AG04449 (cell line): ENCODE measurements around the gene SLC24A4.

ENCODE experiments used
- CTCF ChIA-PET: fragments of 350-600 bp; formaldehyde crosslinking; extraction: SDS; loops from one replicate; lab custom pipeline; 2021; ENCODE audit warnings: antibody characterized with exemption; lab: Yijun Ruan, JAX
- POLR2A ChIA-PET: fragments of 400-600, 350-600 bp; formaldehyde crosslinking; extraction: SDS; loops from one replicate; lab custom pipeline; 2020; ENCODE audit warnings: antibody characterized with exemption, inconsistent platforms; lab: Yijun Ruan, JAX
- DNase-seq: peaks from one replicate; pipeline ENCODE4 v3.0.0-alpha.2; 2010; ENCODE audit warnings: low read depth, low spot score
- H3K4me3 ChIP-seq: 2 replicates; pipeline ENCODE4 v1.5.1; 2011; ENCODE audit warnings: low read depth, mild to moderate bottlenecking, control low read depth, low read length
- TF ChIP-seq, protein P1 (sequence below): IDR thresholded peaks from one replicate; pipeline ENCODE4 v1.5.1; 2011; ENCODE audit warnings: mild to moderate bottlenecking, moderate library complexity, low read length, control low read depth, inconsistent platforms; ENCODE audit not compliant: insufficient read depth; ENCODE audit errors: missing control alignments

SLC24A4 gene

DNA sequence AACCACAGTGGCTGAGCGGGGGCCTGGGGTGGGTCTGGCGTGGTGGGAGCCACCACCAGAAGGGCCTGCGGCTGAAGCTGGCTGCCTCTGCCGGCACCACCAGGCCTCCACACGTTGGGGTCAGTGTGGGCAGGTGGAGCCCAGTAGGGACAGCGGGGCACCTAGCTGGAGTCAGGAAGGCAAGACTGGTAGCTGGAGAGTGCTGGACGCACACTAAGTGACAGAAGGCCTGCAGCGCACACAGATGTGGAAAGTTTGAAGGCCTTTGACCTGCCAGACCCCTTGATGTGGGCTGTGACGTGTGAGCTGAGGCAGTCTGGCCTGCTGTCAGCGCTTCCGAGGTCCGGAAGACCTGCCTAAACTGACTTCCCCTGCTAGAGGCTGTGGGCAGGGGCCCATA lies 216.9 kb downstream of the SLC24A4 start:
- H3K4me3 ChIP-seq: no peak overlapping the region
- CTCF ChIA-PET: interaction anchor here (0.5 kb wide), 1 partner anchor 55 kb away, joined by 3 read pairs; no protein-coding TSS in a partner anchor
- TF ChIP-seq, protein P1, sequence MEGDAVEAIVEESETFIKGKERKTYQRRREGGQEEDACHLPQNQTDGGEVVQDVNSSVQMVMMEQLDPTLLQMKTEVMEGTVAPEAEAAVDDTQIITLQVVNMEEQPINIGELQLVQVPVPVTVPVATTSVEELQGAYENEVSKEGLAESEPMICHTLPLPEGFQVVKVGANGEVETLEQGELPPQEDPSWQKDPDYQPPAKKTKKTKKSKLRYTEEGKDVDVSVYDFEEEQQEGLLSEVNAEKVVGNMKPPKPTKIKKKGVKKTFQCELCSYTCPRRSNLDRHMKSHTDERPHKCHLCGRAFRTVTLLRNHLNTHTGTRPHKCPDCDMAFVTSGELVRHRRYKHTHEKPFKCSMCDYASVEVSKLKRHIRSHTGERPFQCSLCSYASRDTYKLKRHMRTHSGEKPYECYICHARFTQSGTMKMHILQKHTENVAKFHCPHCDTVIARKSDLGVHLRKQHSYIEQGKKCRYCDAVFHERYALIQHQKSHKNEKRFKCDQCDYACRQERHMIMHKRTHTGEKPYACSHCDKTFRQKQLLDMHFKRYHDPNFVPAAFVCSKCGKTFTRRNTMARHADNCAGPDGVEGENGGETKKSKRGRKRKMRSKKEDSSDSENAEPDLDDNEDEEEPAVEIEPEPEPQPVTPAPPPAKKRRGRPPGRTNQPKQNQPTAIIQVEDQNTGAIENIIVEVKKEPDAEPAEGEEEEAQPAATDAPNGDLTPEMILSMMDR: no peak
- POLR2A ChIA-PET: interaction anchor here (0.6 to 1.6 kb wide), 2 partner anchors 13 to 27 kb away, joined by 5 read pairs; no protein-coding TSS in a partner anchor
- DNase-seq: no peak

GRCh38 chr14:92540472-92541048 lies 217.6 kb downstream of the SLC24A4 start:
- H3K4me3 ChIP-seq: no peak overlapping the region
- CTCF ChIA-PET: interaction anchor here (0.5 to 1.3 kb wide), 2 partner anchors 54 to 146 kb away, joined by 3 to 4 read pairs; no protein-coding TSS in a partner anchor
- DNase-seq: peak; percentile 97

DNA sequence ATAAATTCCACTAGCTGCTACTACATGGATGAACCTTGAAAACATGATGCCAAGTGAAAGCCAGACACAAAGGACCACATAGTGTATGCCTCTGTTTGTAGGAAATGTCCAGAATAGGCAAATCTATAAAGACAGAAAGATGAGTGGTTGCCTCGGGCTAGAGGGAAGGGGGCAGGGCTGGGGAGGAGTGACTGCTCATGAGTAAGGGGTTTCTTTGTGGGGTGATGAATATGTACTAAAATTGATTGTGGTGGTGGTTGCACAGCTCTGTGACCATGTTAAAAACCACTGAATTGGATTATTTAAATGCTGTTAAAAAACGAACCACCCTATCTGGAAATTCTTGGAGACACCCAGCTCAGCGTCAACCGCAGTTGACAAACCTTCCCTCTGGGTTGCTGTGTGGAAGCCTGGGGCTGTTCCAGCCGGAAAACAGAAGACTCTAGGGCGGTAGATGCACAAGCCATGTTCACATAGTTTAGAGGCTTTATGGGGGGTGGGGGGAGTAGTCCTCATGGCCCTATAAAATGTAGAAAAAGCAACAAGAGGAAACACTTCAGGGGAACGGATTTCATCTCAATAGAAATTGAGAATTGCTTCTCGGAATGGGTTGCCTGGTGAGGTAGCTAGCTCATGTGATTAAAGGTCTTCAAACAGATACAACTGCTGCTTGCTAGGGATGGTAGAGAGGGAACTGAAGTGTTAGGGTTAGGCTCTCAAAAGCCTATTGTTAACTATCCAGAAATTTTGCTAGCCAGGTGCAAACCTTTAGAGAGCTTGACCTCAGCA lies 220.0 kb downstream of the SLC24A4 start:
- H3K4me3 ChIP-seq: no peak overlapping the region
- TF ChIP-seq, protein P1: no peak
- CTCF ChIA-PET: interaction anchor here (0.6 to 1.1 kb wide), 2 partner anchors 17 to 412 kb away, joined by 3 to 4 read pairs; no protein-coding TSS in a partner anchor
- POLR2A ChIA-PET: no interaction called here
- DNase-seq: no peak

More at GRCh38 chr14:92540472-92541048, 217.6 kb downstream of the SLC24A4 start:
- TF ChIP-seq, protein P1: no peak
- POLR2A ChIA-PET: interaction anchor here (1.6 kb wide), 1 partner anchor 27 kb away, joined by 5 read pairs; no protein-coding TSS in a partner anchor

- POLR2A ChIA-PET: interaction anchor here (0.6 kb wide), 1 partner anchor 11 kb away, joined by 3 read pairs; no protein-coding TSS in a partner anchor
- CTCF ChIA-PET: interaction anchor here (1.1 kb wide), 1 partner anchor 9 kb away, joined by 3 read pairs; no protein-coding TSS in a partner anchor
- TF ChIP-seq, protein P1: no peak
- H3K4me3 ChIP-seq: no peak overlapping the region
- no peak for DNase-seq
Measured at GRCh38 chr14:92544051-92544720, 221.2 kb downstream of the SLC24A4 start.

GRCh38 chr14:92546347-92547053 lies 223.5 kb downstream of the SLC24A4 start:
- ChIA-PET CTCF (interaction anchor here (1.0 kb wide), 1 partner anchor 140 kb away, joined by 3 read pairs; no protein-coding TSS in a partner anchor), POLR2A (no interaction called here)
- no peak for DNase-seq
- TF ChIP-seq, protein P1: no peak
- H3K4me3 ChIP-seq: no peak overlapping the region
